ENCODE data around the gene CBX3.
A peak's percentile ranks its signal among the peaks of the same experiment; 100 is the strongest.
"Not testable (repeated sequence)": the region's sequence is repeated elsewhere in the genome, so short reads cannot be mapped to it uniquely, and the experiment has no call there.

Gene CBX3

GRCh38 chr7:26201247-26202018 is at the start of gene CBX3:
Gene CBX3, plus strand, starts transcription at chr7:26201745. Its CDS starts 1,254 bp downstream, at chr7:26202999.
- peak; percentile 55 to 96 (median 85) for DNase-seq

DNA sequence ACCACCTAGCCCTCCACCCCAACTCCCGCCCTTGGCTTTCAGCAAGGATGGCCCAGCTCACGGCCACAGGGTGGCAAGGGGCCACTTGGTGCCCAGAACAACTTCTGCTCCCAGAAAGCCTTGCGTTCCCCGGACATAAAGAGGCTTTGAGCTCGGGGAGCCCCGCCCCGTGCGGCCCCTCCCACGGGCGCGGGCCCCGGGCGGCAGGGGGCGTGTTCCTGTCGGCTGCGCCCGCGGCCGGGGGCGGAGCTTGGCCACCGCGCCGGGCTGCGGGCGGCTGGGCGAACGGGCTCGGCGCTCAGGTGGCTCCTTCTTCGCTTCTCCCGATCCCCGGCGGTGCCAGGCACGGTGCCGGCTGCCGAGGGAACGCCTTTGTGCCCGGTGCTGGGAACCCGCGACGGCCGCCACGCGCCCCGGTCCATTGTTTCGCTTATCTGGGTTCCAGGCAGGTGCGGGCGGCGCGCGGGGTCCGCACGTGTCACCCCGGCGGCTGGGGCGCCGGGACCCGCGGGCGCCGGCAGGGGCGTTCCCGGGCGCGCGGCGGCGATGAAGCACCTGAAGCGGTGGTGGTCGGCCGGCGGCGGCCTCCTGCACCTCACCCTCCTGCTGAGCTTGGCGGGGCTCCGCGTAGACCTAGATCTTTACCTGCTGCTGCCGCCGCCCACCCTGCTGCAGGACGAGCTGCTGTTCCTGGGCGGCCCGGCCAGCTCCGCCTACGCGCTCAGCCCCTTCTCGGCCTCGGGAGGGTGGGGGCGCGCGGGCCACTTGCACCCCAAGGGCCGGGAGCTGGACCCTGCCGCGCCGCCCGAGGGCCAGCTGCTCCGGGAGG is 49.4 kb upstream of the CBX3 start, which contains the start of gene NFE2L3:
Gene NFE2L3, plus strand, starts transcription at position 246 of the 829 bp plus-strand sequence. Its CDS starts 301 bp downstream, at position 547.
- DNase-seq = peak in 49 of 51 donors; percentile 1 to 86 (median 54)

DNA sequence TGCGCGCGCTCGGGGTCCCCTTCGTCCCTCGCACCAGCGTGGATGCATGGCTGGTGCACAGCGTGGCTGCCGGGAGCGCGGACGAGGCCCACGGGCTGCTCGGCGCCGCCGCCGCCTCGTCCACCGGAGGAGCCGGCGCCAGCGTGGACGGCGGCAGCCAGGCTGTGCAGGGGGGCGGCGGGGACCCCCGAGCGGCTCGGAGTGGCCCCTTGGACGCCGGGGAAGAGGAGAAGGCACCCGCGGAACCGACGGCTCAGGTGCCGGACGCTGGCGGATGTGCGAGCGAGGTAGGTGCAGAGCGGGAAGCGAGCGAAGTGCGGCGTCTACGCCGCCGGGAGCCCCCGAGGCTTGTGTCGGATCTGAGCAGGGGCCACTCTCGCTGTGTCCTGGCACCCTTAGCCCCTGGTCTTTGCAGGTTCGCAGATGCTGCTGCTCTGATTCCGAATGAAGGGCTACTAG is 48.7 kb upstream of the CBX3 start:
- not testable (repeated sequence) for DNase-seq

DNA sequence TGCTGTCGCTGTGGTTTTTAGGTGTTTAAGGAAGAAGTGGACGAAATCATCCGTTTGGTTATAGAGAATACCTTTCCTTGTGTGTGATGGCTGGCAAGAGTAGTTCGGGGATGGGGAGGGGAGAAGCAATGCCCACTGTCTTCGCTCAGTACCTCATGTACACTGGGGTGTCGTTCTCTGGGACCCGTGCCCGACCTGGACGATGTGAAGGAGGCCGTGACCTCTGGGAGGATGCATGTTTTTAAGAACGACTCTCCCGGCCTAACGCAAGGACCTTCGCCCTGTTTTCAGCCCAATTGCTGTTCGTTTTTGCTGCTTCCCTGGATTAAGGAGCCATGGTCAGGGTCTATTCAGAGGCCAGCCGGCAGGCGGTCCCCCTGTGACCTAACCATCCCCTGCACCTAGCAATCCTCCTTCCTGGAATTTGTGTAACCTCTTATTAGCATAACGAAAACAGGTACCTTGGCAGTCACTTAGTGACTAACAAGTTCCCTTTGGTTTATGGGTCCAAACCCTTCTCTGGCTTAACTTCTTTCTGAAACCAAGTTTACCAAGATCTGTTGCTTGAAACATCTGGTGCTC is 48.2 kb upstream of the CBX3 start:
- peak in 1 of 51 donors; percentile 1 for DNase-seq

DNA sequence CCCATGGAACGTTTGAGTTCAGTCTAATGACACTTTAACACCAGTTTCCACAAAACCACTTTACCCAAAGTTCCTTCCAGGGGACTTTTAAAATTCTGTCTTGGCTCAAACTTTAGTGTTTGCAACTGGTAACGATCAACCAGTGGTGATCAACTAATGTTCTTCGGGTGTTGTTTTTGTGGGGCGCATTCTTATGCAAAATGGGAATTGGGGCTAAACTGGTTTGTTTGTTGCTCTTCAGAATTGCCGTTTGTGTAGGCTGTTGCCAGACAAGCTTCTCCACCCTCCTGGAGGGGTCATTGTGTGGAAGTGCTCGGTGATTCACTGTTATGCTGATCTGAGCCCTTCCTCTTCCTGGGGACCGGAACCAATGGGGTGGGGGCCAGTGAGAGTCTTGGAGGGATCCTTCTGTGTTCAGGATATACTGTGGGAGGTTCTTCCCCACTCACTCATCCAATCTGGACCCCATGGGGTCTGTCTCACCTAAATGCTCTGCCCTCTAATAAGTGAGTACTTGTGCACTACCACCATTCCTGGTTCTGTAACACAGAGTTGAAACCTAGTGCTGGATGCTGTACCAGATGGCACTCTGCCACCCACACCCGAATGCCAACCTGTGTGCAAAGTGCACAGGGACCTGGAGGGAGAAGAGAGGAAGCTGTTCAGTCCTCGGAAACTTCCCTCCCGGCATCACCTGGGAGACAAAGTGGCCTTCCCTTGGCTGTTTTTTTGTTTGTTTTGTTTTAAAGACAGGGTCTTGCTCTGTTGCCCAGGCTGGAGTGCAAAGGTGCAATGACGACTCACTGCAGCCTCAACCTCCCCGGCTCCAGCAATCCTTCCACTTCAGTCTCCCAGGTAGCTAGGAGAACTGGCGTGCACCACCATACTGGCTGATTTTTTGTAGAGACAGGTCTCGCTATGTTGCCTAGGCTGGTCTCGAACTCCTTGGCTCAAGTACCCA is 47.4 kb upstream of the CBX3 start:
- peak in 1 of 51 donors; percentile 2 for DNase-seq

- no peak for DNase-seq
These were observed 45.8 kb upstream of the CBX3 start for GRCh38 chr7:26155531-26156375.

DNA sequence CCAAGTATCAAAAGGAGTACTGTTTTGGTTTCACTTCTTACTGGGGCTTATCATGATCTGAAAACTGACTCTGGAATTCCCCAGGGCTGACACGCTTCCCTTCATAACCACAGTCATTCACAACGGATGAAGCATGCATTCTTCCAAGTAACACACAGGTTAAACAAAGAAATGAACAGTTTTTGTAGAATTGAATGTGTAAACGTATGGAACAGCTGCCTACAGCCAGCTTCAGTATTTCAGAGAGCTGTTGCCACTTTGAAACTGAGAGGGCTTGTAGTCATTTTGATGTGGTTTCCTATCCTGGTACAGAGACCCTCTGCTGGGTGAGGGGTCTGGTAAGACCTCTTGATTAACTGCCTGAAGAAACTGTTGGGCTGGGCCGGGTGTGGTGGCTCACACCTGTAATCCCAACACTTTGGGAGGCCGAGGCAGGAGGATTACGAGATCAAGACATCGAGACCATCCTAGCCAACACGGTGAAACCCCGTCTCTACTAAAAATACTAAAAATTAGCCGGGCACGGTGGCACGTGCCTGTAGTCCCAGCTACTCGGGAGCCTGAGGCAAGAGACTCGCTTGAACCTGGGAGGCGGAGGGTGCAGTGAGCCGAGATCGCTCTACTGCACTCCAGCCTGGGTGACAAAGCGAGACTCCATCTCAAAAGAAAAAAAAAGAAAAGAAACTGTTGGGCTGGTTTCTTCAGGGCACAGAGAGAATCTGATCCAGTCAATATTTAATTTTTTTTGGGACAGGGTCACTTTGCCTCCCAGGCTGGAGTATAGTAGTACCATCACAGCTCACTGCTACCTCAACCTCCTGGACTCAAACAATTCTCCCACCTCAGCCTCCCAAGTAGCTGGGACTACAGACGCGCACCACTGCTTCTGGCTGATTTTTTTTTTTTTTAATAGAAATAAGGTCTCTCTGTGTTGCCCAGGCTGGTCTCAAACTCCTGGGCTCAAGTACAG is 44.8 kb upstream of the CBX3 start:
- DNase-seq = no peak

DNA sequence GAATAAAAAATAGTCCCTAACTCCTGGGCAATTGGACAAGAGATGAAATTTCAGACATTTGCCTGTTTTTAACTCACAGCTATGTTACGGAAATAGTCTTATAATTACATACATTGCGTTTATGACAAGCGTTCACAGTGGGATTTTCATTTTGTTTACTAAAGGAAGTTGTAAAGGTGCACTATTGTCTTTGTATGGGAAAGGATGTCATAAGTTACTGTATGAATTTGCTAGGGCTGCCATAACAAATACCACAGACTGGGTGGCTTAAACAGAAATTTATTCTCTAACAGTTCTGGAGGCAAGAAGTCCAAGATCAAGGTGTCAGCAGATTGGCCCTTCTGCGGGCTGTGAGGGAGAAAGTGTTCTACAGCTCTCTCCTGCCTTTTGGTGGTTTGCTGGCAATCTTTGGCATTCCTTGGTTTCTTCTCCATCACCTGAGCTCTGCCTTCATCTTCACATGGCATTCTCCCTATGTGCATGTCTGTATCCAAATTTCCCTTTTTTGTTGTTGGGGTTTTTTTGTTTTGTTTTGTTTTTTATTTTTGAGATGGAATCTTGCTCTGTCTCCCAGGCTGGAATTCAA is 43.9 kb upstream of the CBX3 start:
- no peak for DNase-seq

GRCh38 chr7:26159243-26159642 is 42.3 kb upstream of the CBX3 start:
- no peak for DNase-seq

DNA sequence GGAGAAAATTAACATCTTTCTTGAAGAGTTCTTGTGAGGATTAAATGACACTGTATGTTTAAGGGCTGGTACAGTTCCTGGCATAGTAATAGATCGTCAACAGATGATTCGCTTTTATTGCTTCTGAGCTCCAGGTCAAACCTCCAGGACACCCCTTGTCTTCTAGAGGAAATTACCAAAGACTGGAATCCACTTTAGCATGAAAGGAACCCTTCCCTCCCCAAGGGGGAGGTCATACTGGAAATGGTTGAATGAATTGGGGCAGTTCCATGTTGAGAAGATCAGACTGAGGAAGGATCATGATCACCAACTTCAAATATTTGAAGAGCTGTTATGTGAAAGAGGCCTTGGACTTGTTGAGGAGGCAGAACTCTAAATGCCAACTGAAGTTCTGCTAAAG is 40.6 kb upstream of the CBX3 start:
- DNase-seq = no peak

- DNase-seq = no peak
These were observed 39.1 kb upstream of the CBX3 start for GRCh38 chr7:26162431-26162830.

- DNase-seq = not testable (repeated sequence)
These were observed 37.7 kb upstream of the CBX3 start for GRCh38 chr7:26163804-26164203.

DNA sequence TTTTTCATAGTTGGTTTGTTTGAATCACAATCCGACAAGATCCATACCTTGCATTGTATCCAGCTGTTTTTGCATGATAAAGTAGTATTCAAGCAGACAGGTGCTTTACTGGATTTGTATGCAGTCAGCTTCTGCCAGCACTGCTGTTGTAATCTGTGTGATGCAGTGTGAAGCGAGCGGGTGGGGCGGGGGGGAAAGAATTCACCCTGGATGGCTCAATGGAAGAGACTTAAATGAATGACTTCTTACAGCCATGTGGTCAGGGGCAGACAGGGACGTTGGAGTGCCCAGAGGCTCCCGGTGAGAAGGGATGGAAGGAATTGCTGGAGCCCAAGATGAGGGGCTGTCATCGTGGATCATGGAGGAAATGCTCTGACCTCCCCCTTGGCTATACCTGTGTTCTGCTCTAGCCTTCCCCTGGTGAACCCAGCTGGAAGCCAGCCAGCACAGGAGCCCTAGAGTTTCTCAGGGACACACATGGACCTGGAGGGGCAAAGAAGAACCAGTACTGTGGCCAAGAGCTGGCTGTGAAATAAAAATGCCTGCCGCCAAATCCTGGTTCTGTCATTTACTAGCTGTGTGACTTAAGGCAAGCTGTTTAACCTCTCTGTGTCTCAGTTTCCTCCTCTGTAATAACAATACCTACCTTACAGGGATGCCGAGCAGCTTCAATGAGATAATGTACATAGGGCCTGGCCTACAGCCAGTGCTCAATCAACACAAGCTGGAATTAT is 35.4 kb upstream of the CBX3 start:
- no peak for DNase-seq

- no peak for DNase-seq
These were observed 34.8 kb upstream of the CBX3 start for GRCh38 chr7:26166684-26167266.

- DNase-seq = no peak
These were observed 34.1 kb upstream of the CBX3 start for GRCh38 chr7:26167303-26167934.

GRCh38 chr7:26168458-26169023 is 33.0 kb upstream of the CBX3 start:
- DNase-seq = no peak
